ENCODE results near the gene RXFP1.

Gene RXFP1

DNA sequence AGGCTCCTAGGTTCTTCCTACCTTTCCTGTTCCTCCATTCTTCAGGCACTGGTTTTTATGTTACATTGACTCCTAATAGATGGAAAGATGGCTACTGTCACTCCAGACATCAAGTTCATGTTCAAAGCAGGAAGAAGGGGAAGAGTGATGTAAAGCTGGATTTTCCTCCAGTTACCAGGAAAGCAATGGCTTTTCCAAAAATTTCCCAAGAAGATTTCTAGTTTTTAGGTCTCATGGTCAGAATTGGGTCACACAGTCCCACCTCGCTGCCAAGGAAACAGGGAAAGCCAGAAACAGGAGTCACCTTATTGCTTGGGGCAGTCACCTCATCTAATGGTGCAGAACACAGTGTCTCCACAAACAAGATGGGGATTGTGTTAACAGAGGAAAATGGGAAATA lies 21.5 kb downstream of the RXFP1 start:
- no peak for DNase-seq

DNA sequence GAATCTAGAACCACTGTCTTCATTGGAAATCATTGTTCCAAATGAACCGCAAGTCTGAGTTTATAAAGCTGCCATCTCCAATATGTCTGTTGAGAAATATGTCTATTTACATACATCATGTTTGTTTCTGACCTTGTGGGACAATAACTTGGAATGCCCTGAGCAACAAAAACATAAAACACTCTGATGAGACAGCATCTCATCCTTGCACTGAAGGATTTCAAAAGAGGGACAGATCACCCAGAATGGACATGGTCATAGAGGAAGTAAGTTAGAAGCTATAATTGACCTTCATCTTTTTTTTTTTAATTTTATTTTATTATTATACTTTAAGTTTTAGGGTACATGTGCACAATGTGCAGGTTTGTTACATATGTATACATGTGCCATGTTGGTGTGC lies 22.5 kb downstream of the RXFP1 start:
- no peak for DNase-seq

DNA sequence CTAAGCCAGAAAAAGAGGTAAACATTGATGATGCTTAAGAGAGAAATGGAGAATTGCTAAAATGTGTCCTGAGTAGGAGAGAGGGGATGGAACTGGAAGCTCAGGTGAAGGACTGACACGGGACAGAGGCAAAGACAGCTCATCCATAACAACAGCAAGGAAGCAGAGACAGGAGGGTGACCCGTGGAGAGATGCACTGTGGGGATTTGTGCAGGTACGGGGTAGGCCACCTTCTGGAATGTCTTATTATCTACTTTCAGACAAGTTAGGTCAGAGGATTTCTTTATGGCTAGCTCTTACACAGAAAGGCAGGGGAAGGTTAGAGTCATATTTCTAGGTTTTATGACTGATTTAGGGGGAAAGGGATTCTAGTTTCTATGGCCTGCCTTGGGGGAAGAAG lies 31.7 kb downstream of the RXFP1 start:
- no peak for DNase-seq

DNA sequence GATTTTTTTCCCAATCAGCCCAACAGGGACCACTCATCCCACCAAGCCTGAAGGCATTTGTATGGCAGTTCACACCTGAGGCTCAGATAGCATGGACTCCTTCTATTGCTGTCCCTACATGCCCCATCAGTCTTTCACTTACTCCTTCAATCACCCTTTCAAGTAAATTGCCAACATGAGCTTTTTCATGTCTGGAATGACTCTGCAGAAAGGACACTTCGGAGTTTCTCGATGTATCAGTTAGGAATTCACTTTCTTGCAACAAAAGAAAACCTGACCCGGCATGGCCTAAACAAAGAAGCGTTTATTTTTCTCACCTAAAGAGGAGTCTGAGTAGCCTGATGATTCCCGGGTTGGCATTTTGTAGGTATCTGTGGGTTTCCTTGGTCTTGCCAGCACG lies 38.6 kb downstream of the RXFP1 start:
- DNase-seq, result no peak

DNA sequence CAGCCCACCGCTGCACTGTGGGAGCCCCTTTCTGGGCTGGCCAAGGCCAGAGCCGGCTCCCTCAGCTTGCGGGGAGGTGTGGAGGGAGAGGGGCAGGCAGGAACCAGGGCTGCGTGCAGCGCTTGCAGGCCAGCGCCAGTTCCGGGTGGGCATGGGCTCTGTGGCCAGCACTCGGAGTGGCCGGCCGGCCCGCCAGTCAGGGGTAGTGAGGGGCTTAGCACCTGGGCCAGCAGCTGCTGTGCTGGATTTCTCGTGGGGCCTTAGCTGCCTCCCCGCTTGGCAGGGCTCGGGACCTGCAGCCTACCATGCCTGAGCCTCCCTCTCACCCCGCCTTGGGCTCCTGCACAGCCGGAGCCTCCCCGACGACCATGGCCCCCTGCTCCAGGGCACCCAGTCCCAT lies 45.2 kb downstream of the RXFP1 start:
- no peak for DNase-seq

DNA sequence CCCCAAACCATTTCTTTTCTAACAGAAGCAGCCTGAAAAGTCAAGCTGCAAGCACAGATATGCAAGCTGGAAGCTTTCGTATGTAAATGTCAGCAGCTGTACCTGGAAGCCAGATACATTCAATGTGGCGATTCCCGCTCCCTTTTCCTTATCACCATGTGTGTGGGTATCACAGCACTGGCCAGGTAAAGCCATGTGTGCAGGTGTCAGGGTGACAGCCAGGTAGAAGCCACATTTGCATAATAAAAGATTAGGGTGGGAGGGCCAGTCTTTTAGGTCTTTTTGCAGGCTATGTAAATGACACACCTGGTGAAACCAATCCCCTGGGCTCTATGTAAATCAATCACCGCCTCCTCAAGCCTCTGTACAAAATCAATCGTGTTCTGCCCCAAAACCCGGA lies 50.1 kb downstream of the RXFP1 start:
- no peak for DNase-seq

DNA sequence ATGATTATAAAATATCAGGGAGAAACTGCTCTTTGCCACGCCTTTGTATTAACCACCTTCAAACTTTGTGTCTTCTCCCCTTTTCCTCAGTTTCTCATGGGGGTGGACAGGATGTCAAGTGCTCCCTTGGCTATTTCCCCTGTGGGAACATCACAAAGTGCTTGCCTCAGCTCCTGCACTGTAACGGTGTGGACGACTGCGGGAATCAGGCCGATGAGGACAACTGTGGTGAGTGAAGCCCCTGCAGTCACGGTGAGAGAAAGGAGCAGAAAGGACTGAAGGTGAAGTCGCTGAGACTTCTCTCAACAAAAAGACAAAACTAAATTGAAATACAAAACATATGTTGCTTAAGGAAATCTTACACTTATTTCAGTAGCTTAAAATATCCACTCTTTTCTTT lies 50.9 kb downstream of the RXFP1 start:
- DNase-seq, result no peak

DNA sequence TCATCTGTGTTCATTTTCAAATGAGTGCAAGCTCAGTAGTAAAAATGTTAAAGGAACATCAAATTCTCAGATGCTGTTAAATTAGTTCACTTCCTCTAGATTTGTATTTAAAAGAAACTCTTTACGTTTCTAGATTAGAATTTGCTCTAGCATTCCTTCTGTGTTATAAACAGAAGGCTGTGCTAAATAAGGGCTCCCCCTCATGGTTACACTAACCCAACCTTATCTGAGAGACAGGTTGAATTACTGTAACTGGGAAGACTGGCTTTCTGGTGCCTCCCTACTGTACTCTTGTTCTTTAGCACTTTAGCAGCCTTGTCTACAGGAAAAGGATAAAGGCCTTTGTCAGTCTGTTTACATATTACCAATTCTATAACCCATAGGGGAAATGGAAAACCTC lies 56.8 kb downstream of the RXFP1 start:
- peak in 1 of 2 experiments; percentile 2 for DNase-seq

DNA sequence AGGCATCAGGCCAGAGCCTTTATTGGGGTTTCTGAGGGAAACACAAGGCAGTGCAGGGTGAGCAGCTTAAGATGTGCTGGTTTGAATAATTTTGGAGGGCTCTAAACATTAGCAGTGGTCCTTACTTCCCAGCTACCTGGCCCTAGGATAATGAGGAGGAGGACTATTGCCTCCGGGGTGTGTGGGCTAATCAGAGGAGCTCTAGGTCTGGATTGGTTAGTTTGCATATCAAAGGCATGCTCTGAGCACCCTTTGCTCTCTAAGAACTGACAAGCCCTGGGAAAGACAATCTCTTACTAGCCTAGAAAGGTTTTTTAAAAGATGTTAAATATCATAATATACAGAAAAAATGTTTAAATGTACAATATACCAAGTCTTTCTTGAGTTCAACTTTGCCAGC lies 58.4 kb downstream of the RXFP1 start:
- no peak for DNase-seq

DNA sequence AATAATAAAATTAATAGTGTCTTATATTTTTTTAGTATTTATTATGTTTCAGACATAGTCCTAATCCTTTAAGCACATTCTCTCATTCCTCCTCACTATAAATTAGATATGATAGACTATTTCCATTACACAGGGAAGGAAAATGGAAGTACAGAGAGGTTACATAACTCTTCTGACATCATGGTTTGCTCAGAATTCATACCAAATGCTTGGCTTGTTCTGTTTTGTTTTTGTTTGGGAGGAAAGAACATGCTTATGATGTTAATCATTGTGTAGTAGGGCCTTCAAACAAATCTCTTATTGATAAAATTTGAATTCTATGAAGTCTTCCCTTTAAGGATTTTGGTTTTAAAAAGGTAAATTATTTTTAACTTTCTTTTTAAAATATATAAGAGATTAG lies 59.5 kb downstream of the RXFP1 start:
- no peak for DNase-seq

DNA sequence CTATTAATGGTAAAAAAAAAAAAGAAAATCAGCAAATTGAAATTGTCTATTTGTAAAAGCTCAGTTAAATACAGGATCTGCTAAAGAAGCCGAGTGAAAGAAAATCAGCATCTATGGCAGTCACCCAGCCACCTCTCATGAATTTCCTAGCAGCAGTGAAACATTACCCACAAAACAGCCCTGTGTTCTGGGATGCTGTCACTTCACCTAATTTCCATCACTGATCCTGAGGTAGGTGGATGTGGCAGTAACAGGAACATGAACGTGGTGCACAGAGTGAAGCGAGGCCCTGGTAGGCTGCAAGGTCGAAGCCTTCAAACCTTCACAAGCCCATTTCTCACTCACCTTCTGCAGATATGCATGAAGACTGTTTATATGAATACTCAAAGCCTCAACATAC lies 65.2 kb downstream of the RXFP1 start:
- DNase-seq, result no peak

DNA sequence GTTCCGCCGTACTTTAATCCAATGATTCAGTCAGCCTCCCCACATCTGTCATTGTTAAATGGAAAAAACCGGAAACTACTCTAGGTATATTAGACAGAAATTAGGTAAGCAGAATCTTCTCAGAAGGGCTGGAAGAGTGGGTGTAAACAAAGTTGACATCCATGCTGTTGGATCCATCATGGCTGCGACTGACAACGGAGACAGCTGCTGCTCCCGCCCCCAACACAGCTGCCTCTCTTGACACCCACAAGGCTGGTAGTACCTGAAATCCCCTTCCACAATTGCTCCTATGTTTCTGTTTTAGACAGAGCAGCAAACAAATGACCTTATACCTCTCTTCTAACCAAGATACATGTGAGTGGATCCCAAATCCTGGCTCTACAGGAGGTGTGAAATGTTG lies 66.6 kb downstream of the RXFP1 start:
- no peak for DNase-seq

DNA sequence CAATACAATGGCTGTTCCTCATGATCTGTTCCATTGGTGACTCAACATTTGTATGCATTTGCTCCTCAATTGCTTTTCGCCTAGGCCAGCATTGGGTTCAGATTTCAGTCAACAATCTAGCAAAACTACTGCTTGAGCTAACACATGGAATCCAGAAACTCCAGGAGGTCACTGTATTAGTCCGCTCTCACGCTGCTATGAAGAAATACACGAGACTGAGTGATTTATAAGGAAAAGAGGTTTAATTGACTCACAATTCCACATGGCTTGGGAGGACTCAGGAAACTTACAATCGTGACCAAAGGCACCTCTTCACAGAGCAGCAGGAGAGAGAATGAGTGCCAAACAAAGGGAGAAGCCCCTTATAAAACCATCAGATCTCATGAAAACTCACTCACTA lies 67.1 kb downstream of the RXFP1 start:
- no peak for DNase-seq

DNA sequence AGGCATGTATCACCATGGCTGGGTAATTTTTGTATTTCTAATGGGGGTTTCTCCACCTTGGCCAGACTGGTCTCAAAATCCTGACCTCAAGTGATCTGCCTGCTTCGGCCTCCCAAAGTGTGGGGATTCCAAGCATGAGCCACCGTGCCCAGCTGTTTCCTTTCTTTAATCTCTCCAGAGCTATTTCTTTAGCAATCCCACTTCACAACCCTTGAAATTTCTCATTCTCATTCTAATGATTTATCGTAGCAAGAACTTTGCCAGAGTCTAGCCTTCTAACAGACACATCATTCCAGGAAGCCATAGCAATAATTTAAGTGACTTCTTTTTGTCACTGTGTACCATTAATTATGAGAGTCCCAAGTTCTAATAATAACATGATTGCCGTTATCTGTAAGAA lies 68.6 kb downstream of the RXFP1 start:
- no peak for DNase-seq

DNA sequence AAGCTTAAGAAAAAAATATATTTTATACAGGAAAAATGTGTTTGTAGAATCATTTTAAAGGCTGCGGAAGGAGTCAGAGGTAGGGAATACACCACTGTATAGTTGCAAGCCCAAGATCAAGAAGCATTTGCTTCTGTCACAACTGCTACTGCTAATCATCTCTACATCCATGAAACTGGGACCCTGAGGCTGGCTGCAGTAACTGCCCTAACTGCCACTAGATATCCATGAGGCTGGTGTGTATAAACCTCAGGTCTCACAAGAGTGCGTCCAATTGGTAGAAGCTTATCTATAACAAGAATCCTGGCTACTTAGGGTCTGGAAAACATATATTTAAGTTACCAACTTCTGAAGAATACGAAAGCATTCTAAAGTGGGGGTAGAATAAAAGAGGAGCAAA lies 69.1 kb downstream of the RXFP1 start:
- DNase-seq, result no peak

DNA sequence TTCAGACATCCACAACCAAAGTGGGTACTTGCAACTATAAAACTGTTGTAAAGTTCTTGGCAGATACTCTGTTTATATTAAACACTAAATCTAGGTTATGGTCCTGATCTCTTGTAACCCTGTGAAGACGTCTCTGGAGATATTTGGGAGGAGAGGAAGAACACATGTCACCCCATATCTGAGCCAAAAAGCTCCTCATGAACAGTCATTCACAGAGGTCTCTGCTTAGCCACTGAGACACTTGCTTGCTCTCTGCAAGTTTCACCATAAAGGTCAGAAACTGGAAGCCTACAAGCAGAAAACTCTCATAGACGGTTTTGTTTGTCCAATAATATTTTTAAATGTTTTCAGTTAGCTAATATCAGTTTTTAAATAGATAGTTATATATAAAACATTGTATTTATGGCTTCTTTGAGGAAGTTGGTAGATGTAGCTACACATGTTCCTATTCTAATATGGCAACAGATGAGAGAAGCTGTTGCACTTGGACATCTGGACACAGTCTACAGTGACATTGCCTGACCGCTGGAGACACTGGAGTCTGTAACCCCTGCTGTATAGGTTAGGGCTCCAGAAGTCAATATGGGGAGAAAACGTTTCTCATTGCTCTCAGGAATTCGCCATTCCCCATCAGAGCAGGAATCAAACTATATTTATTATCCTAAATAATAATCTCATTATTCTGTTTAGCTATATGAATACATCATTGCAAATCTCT lies 76.4 kb downstream of the RXFP1 start:
- no peak for DNase-seq

DNA sequence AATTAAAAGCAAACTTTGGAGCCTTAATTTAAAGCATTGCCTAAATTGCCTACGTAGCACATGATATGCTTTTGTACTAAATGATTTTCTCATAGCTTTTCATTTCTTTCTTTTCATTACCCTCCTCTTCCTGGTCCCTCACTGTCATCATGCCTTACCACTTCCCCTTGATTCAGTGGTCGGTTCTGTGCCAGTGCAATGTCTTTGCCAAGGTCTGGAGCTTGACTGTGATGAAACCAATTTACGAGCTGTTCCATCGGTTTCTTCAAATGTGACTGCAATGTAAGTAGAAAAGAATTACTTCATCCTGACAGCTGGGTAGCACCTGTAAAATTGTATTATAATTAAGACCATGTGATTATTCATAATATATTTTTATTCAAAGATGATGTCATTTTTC lies 77.5 kb downstream of the RXFP1 start:
- DNase-seq, result no peak

DNA sequence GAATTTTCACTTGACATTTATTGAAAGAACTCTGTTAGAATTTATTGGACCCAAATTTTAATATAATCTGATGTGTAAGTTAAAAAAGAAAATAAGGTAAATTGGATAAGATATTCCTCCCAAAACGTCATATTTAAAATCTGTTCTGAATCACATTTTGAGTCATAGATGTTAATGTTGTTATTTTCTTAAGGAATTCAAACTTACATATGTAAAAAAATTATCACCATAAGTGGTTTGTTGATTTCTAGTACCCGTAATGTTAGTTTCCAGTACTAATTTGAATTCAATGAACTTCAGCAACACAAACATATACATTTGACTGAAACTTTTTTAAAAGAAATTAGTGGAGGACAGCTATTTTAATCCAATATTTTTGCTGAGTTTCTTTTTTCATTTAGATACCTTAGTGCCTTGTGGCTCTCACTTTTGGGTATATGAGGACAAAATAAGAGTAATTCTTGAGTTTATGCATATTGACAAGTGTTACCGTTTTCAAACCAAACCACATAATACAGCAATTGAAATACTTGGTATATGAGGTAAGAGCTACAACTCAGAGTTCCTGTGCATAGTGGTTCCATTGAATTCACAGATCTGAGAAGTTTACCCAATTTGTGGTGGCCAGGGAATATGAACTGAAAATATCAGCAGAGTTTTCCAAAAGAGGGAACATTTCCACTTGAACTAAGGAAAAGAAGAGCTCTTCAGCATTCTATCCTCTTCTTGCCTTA lies 78.2 kb downstream of the RXFP1 start:
- no peak for DNase-seq

DNA sequence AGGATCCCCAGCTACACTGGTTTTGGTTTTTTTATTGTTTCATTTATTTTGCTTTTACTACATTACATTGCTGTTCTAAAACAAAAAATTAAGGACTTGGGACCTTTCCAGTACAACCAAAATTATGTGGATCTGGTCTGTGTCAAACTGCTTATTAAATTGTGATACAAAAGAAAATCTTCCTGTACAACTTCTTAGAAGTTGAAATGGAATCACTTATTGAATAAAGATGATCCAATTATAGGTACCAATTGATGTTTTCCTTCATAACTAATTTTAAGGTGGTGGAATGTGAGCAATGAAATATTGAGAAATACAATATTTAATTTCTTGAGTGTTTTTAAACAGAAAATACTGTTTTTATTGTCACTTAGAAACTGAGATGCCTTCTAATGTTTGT lies 82.7 kb downstream of the RXFP1 start:
- no peak for DNase-seq

DNA sequence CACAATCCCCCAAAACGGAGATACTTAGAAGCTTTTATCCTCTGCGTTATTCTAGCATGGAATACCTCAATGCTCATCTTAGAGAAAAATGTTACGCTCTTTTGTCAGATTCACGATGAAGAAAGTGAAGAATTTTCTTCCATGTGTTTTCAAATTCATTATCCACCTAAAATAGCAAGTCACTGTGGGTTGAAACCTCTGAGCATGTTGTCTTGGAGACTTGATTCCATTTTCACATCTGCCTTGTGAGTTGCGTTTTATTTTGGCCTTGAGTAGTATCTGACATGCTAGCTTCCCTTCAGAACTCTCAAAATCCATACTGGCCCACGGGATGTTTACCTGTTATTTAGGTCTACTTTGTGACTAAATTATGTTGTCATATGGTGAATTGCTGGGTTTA lies 83.7 kb downstream of the RXFP1 start:
- no peak for DNase-seq

DNA sequence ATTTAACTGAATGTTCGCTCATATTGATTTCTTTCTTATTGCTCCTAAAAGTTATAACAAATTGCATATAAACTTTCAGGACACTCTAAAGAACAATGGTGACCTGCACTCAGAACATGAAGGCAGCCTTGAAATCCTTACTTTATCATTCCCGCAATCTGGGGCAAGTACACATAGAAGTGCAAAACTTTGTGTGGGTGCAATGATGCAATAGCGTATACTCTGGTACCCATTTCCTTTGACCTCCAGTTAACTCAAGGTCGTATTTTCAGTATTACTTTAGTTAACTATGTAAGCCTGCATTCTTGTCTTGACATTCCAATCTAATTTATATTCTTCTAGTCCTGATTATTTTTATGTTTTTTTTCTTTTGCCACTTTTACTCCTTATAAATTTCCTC lies 85.3 kb downstream of the RXFP1 start:
- DNase-seq, result no peak

DNA sequence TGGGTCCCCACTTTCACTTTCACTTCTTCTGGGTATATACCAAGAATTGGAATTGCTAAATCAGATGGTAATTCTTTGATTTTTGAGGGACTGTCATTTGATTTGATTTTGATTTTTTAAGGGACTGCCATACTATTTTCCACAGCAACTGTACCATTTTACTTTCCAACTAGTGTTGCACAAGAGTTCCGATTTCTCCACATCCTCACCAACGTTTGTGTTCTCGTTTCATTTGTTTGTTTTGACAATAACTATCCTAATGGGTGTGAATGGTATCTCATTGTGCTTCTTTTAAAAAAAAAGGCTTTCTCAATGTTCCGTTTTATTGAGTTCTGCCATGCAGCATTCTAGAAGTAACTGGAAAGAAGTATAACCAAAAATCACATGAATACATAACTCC lies 87.4 kb downstream of the RXFP1 start:
- no peak for DNase-seq

DNA sequence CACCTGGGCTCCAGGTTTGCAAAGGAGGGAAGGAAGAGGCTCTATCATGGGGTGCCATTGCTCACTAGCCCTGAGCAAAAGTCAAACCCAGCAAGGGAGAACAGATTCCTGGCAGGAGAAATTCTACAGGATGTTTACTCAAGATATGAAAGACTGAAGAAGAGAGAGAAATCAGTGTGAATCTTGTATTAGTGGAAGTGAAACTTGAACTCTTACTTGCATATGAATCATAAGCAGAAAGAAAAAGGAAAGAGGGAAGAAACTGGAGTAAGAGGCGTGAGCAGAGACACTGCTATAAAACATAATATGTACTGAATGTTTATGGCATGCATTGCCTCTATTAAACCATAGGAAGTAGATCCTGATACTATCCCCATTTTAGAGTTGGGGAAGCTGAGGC lies 89.1 kb downstream of the RXFP1 start:
- no peak for DNase-seq

DNA sequence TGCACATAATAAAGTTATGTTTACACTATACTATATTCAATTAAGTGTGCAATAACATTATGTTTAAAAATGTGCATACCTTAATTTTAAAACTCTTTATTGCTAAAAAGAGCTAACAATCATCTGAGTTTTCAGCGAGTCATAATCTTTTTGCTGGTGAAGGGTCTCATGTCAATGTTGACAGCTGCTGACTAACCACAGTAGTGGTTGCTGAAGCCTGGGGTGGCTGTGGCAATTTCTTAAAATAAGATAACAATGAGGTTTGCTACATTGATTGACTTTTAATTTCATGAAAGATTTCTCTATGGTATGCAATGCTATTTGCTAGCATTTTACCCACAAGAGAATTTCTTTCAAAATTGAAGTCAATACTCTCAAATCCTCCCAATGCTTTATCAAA lies 91.4 kb downstream of the RXFP1 start:
- DNase-seq, result no peak

DNA sequence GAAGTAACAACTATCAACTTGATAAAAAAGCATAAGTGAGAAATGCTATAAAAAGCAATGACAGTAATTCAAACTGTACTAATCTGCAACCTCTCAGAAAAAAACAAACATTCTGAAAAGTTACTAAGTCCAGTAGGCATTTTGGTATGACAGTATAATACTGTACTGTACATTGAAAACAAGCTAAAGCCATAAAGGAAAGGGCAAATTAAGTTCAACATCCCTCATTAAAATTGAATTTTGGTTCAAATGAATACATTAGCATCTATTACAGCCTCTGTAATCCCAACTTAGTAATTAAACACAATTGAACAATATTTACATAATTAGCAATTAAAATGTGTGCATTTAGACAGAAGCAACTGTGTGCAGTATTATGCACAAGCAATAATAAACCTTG lies 96.3 kb downstream of the RXFP1 start:
- no peak for DNase-seq
